ENCODE data around the gene MARCO.

MARCO gene

GRCh38 chr2:118971245-118972122, 29.5 kb downstream of the MARCO start:
- ChIA-PET POLR2A (no interaction called here), CTCF (no interaction called here)
- peak; percentile 6 for DNase-seq (ENCODE audit: extremely low spot score)
- TF ChIP-seq CTCF (IDR thresholded peaks at IDR 0.05; ENCODE audit: control extremely low read depth, extremely low read depth, low read depth, missing control alignments), result no peak

- TF ChIP-seq CTCF (IDR thresholded peaks at IDR 0.05; ENCODE audit: control extremely low read depth, extremely low read depth, low read depth, missing control alignments), result no peak
- peak; percentile 3 for DNase-seq (ENCODE audit: extremely low spot score)
- ChIA-PET CTCF (no interaction called here), POLR2A (no interaction called here)
Measured at GRCh38 chr2:118973542-118973951, 31.6 kb downstream of the MARCO start.

GRCh38 chr2:118974103-118974993, 32.4 kb downstream of the MARCO start:
- peak; percentile 5 for DNase-seq (ENCODE audit: extremely low spot score)
- TF ChIP-seq CTCF (IDR thresholded peaks at IDR 0.05; ENCODE audit: control extremely low read depth, extremely low read depth, low read depth, missing control alignments), result no peak
- ChIA-PET POLR2A (no interaction called here), CTCF (no interaction called here)

- ChIA-PET POLR2A (no interaction called here), CTCF (no interaction called here)
- no peak for DNase-seq (ENCODE audit: extremely low spot score)
- TF ChIP-seq CTCF (IDR thresholded peaks at IDR 0.05; ENCODE audit: control extremely low read depth, extremely low read depth, low read depth, missing control alignments), result no peak
Measured at GRCh38 chr2:118975133-118975532, 33.1 kb downstream of the MARCO start.

GRCh38 chr2:118978064-118978463, 36.1 kb downstream of the MARCO start:
- POLR2A ChIA-PET, result no interaction called here
- CTCF ChIA-PET, result interaction anchor here (0.9 kb wide), 1 partner anchor 9 kb away, joined by 4 read pairs; no protein-coding TSS in a partner anchor
- TF ChIP-seq CTCF (IDR thresholded peaks at IDR 0.05; ENCODE audit: control extremely low read depth, extremely low read depth, low read depth, missing control alignments), result no peak
- DNase-seq (ENCODE audit: extremely low spot score), result no peak

- ChIA-PET POLR2A (no interaction called here), CTCF (interaction anchor here (0.9 kb wide), 1 partner anchor 8 kb away, joined by 4 read pairs; no protein-coding TSS in a partner anchor)
- TF ChIP-seq CTCF (IDR thresholded peaks at IDR 0.05; ENCODE audit: control extremely low read depth, extremely low read depth, low read depth, missing control alignments), result no peak
- DNase-seq (ENCODE audit: extremely low spot score), result no peak
Measured at GRCh38 chr2:118979152-118979861, 37.3 kb downstream of the MARCO start.

Data from GM10248 (cell line).